Measurements from ENCODE around the gene ADAP1. TPM values are rescaled to one million over a fixed set of nuclear protein-coding genes. Genes with fewer than 3 reads are reported as not detected.

Gene ADAP1
- total RNA-seq, 1 experiment from 2014 or later = 31.2 TPM

DNA sequence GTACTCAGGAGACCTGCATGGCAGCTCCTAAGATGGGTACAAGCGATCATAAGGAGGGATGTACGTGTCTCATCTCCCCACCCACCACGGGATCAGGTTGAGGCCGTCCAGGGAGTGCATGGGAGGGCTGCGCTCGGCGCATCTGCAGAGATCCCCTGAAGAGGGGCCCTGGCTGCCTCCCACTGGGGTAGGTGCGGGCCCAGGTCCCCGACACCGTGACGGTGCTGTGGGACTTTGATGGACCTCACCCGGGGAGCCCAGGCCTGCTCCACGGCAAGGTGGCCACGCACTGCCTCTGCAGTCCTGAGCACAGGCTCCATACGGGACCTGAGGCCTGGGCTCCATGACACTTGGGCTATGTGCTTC lies 65.5 kb downstream of the ADAP1 start:
- BruUV-seq (replicated peaks) = no TSS peak
- ChIA-PET CTCF (no interaction called here), POLR2A (ENCODE audit: unreplicated experiment) (no interaction called here)
- Histone ChIP-seq H3K4me3 (ENCODE audit: low read length) (no peak overlapping the region), H3K27ac (ENCODE audit: low read length) (no peak overlapping the region), H3K36me3 (ENCODE audit: low read depth, low read length) (peaks cover 8% of the 10 kb centered on the region; the same call in 1 of the 2 replicates), H3K4me1 (ENCODE audit: insufficient read depth, low read length) (no peaks in the 10 kb centered on the region), H3K9ac (ENCODE audit: low read length) (no peak overlapping the region), H3K4me2 (ENCODE audit: low read length) (no peak overlapping the region), H3K9me3 (ENCODE audit: low read length) (no peaks in the 10 kb centered on the region), H3K79me2 (ENCODE audit: low read length) (peaks cover 43% of the 10 kb centered on the region), H3K27me3 (ENCODE audit: low read length) (no peaks in the 10 kb centered on the region), H3K9me2 (replicated peaks; ENCODE audit: low read length) (no peaks in the 10 kb centered on the region), H2AFZ (ENCODE audit: low read length) (no peak overlapping the region), H3F3A (ENCODE audit: low read length, unreplicated experiment) (no peaks in the 10 kb centered on the region), H4K20me1 (ENCODE audit: low read length) (peaks cover 7% of the 10 kb centered on the region; the same call in 1 of the 2 replicates)
- no peak for TF ChIP-seq EZH2phosphoT487 (IDR thresholded peaks at IDR 0.05; ENCODE audit: borderline replicate concordance, low read length)
- TF ChIP-seq, protein P1, sequence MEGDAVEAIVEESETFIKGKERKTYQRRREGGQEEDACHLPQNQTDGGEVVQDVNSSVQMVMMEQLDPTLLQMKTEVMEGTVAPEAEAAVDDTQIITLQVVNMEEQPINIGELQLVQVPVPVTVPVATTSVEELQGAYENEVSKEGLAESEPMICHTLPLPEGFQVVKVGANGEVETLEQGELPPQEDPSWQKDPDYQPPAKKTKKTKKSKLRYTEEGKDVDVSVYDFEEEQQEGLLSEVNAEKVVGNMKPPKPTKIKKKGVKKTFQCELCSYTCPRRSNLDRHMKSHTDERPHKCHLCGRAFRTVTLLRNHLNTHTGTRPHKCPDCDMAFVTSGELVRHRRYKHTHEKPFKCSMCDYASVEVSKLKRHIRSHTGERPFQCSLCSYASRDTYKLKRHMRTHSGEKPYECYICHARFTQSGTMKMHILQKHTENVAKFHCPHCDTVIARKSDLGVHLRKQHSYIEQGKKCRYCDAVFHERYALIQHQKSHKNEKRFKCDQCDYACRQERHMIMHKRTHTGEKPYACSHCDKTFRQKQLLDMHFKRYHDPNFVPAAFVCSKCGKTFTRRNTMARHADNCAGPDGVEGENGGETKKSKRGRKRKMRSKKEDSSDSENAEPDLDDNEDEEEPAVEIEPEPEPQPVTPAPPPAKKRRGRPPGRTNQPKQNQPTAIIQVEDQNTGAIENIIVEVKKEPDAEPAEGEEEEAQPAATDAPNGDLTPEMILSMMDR (conservative IDR thresholded peaks at IDR 0.05; ENCODE audit: low read depth, low read length) = no peak
- no peak for TF ChIP-seq EZH2 (IDR thresholded peaks at IDR 0.05; ENCODE audit: low read length, unreplicated experiment)
- ATAC-seq = no peak
- intact Hi-C loops (cut with micrococcal nuclease) = no loop called here
- DNase-seq = no peak

DNA sequence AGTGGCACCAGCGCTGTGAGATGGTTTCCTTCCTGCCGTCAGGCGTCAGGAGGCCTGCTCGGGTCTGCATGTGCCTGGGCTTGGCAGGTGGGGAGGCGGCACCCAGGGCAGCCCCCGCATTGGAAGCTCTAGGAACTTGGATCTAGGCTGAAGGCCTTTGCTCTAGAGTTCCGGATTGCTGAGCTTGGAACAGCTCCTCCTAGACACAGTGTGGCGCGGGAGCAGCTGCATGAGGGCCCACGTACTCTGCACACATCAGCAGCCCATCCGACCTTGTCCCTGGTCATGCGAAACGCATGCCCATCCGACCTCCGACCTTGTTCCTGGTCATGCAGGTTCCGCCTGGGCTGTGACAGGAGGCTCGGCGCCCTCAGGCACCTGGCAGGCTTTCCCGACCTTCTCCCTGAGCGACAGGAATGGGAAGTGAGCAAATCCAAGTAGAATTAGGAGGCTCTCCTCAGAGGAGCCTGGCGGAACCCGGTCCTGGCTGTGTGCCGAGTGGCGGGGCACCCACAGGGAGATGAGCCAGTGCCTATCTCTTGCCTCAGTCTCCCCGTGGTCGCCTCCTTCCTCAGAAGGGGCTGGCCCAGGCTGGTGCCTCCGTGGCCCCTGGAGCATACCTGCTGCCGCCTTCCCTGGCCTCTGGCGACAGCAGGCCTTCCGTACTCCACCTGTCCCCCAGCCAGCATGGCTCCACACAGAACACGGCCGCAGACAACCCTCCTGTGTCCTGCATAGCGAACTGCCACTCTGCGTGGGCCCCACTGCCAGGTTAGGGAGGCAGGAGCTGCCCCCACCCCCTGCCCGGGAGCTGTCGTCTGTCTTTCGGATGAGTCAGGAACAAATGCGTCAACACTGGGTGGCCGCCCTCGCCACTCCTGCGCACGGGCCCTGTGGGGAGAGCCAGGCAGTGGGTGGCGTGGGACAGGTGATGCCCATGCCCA lies 66.1 kb downstream of the ADAP1 start:
- Histone ChIP-seq H3K27me3 (ENCODE audit: low read length) (no peaks in the 10 kb centered on the region), H2AFZ (ENCODE audit: low read length) (no peak overlapping the region), H4K20me1 (ENCODE audit: low read length) (peaks cover 13% of the 10 kb centered on the region; the same call in 1 of the 2 replicates), H3K9me2 (replicated peaks; ENCODE audit: low read length) (no peaks in the 10 kb centered on the region), H3K4me3 (ENCODE audit: low read length) (no peak overlapping the region), H3F3A (ENCODE audit: low read length, unreplicated experiment) (no peaks in the 10 kb centered on the region), H3K9ac (ENCODE audit: low read length) (no peak overlapping the region), H3K4me2 (ENCODE audit: low read length) (no peak overlapping the region), H3K27ac (ENCODE audit: low read length) (no peak overlapping the region), H3K9me3 (ENCODE audit: low read length) (no peaks in the 10 kb centered on the region), H3K4me1 (ENCODE audit: insufficient read depth, low read length) (no peaks in the 10 kb centered on the region), H3K36me3 (ENCODE audit: low read depth, low read length) (peaks cover 8% of the 10 kb centered on the region; the same call in 1 of the 2 replicates), H3K79me2 (ENCODE audit: low read length) (peaks cover 50% of the 10 kb centered on the region)
- no peak for ATAC-seq
- BruUV-seq (replicated peaks) = no TSS peak
- TF ChIP-seq EZH2phosphoT487 (IDR thresholded peaks at IDR 0.05; ENCODE audit: borderline replicate concordance, low read length) = no peak
- TF ChIP-seq, protein P1 (conservative IDR thresholded peaks at IDR 0.05; ENCODE audit: low read depth, low read length) = no peak
- ChIA-PET CTCF (no interaction called here), POLR2A (ENCODE audit: unreplicated experiment) (no interaction called here)
- intact Hi-C loops (cut with micrococcal nuclease) = no loop called here
- no peak for DNase-seq

DNA sequence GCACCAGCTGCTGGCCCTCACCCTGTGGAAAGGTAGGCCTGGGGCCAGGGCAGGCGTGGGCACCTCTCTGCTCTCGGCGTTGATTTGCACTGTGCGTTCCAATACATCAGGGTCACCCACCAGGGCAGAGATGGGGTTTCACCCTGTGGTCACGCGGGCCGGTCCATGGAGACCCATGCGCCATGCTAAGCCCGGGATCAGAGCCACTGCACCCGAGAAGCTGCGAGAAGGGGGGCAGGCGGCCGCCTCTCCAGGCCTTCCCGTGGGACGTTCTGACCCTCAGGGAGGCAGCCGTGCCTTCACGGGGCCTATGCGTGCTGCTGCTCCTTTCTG lies 67.0 kb downstream of the ADAP1 start:
- H3K79me2 ChIP-seq (ENCODE audit: low read length) = peaks cover 59% of the 10 kb centered on the region
- no peaks in the 10 kb centered on the region for H3K9me2 ChIP-seq (replicated peaks; ENCODE audit: low read length)
- CTCF ChIA-PET = no interaction called here
- ATAC-seq = no peak
- H3K9me3 ChIP-seq (ENCODE audit: low read length) = no peaks in the 10 kb centered on the region
- H3K27me3 ChIP-seq (ENCODE audit: low read length) = no peaks in the 10 kb centered on the region
- intact Hi-C loops (cut with micrococcal nuclease) = no loop called here
- H3K36me3 ChIP-seq (ENCODE audit: low read depth, low read length) = peaks cover 8% of the 10 kb centered on the region; the same call in 1 of the 2 replicates
- POLR2A ChIA-PET (ENCODE audit: unreplicated experiment) = no interaction called here
- H3F3A ChIP-seq (ENCODE audit: low read length, unreplicated experiment) = no peaks in the 10 kb centered on the region
- H3K27ac ChIP-seq (ENCODE audit: low read length) = no peak overlapping the region
- H3K4me1 ChIP-seq (ENCODE audit: insufficient read depth, low read length) = no peaks in the 10 kb centered on the region
- no peak overlapping the region for H3K4me3 ChIP-seq (ENCODE audit: low read length)
- TF ChIP-seq EZH2phosphoT487 (IDR thresholded peaks at IDR 0.05; ENCODE audit: borderline replicate concordance, low read length) (no peak), EZH2 (IDR thresholded peaks at IDR 0.05; ENCODE audit: low read length, unreplicated experiment) (no peak)
- TF ChIP-seq, protein P1 (conservative IDR thresholded peaks at IDR 0.05; ENCODE audit: low read depth, low read length) = no peak
- no TSS peak for BruUV-seq (replicated peaks)
- no peak overlapping the region for H2AFZ ChIP-seq (ENCODE audit: low read length)
- H3K4me2 ChIP-seq (ENCODE audit: low read length) = no peak overlapping the region
- peaks cover 18% of the 10 kb centered on the region; the same call in 1 of the 2 replicates for H4K20me1 ChIP-seq (ENCODE audit: low read length)
- no peak for DNase-seq
- no peak overlapping the region for H3K9ac ChIP-seq (ENCODE audit: low read length)

All from PC-3 (cell line).